HG03097 (cell line): ENCODE measurements around the gene EPHA10.
"Not testable (repeated sequence)": the region's sequence is repeated elsewhere in the genome, so short reads cannot be mapped to it uniquely, and the experiment has no call there.

Experiments
- ATAC-seq: cut with Tn5 transposase; IDR thresholded peaks from one replicate; pipeline ENCODE4 v1.9.1; 2021; ENCODE audit not compliant: unreplicated experiment, low FRiP score

Gene EPHA10

DNA sequence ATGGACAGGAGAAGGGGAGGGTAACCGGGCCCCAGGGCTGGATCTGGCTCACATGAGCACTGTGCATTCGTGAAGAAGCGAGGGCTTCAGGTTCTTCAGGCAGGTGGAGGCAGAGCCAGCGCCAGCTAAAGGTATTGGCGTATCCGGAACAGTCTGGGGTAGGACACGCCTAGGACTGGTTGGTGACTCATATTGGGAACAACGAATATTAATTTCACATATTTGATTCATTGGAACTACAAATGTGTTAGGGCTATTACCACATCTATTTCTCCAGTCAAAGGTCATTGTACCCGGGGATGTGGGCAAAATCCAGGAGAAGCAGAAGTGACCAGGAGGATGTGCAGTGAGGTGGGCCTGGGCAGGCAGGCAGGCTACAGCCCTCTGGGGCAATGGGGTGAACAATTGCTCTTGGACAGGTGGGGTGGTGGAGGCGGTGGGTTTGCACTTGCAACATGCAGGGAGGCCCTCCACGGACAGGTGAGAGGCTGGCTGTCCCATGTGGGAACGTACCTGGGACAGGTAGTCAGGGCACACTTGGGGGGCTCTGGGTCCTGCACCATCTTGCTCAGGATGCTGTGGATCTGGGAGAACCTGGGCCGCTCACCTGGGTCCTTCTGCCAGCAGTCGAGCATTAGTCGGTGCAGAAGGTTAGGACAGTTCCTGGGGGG, 45.9 kb downstream of the EPHA10 start:
- no peak for ATAC-seq

- no peak for ATAC-seq
These were observed 46.6 kb downstream of the EPHA10 start for GRCh38 chr1:37718181-37718900.

DNA sequence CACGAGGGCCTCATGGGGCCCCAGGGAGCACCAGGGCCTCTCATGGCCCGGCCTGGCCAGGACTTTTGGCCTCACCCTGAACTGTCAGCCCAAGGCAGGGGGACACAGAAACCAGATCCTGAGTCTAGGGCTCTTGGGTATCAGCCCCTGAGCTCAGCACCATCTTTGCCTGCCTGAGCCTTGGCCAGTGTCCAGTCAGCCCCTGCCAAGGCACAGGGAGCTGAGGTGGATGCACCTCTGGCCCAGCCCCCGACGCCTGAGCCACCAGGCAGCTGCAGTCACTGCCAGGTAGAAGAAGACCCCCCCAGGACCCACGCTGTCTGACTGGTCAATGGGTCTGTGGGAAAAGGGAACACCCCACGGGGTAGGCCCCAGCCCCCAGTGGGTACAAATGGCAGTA, 47.3 kb downstream of the EPHA10 start:
- ATAC-seq = no peak

DNA sequence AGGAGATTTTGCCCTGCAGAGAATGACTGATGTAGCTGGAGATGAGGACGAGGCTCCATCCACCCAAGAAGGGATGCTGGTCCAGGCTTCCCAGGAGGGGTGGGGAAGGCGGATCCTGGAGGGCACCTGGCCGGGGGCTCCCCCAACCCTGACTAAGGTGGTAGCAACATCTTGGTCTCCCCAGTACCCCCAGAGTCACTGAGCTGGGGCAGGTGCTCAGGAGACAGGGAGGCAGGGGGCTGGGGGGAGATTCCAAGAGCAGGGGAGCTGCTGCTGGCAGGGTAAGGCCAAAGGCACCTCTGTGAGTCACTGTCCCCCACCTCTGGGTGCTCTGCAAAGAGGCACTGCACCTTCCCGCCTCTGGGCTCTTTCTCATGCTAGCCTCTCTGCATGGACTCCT, 48.6 kb downstream of the EPHA10 start:
- no peak for ATAC-seq

DNA sequence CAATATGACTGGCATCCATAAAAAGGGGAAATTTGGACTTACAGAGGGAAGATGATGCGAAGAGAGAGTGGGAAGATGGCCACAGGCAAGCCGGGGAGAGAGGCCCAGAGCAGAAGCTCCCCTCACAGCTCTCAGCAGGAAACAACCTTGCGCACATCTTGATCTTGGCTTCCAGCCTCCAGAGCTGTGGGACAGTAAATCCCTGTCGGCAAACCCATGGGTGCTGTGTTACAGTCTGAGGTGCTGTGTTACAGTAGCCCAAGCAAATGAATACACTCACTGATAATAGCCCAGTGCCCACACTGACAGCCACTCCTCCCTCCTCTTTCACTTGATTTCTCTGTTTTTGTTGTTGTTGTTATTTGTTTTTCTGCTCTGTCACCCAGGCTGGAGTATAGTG, 50.2 kb downstream of the EPHA10 start:
- ATAC-seq = no peak

GRCh38 chr1:37714226-37714625, 50.7 kb downstream of the EPHA10 start:
- no peak for ATAC-seq

DNA sequence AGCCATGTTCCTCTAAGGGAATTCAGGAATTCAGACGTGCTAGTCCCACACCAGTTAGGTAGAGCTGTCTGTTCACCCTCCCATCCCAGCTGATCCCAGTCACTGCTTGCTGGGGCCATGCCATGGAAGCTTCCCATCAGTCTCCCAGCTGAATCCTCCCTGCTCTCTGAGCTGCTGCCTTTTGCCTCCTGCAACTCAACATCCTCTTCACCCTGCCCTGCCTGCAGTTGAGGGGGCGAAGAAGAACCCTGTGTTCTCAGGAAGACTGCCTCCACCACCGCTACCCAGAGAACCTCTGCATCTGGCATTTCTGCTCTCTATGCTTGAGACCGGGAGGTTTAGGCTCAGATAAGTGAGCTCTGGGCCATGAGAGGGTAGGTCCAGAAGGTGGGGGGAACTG, 56.4 kb downstream of the EPHA10 start:
- ATAC-seq = no peak

GRCh38 chr1:37705399-37705798, 59.5 kb downstream of the EPHA10 start:
- no peak for ATAC-seq

DNA sequence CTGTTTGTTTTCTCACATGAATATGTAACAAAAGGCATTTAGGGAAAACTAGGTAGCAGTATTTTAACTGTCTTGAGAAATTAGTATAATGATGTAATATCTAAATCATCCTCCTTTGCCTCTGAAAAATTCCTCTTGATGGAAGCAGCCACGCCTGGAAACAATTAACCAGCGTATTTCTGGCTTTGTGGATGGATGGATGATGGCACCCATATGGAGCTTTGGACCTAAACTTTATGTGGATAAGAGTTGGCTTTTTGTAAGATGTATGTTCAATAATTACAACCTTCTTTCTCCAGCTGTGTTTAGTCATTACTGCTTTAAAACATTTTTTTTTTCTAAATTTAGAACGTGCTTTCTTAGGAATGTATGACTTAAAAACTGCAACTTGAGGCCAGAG, 60.0 kb downstream of the EPHA10 start:
- ATAC-seq = no peak

GRCh38 chr1:37703061-37703460, 61.9 kb downstream of the EPHA10 start:
- ATAC-seq = no peak

DNA sequence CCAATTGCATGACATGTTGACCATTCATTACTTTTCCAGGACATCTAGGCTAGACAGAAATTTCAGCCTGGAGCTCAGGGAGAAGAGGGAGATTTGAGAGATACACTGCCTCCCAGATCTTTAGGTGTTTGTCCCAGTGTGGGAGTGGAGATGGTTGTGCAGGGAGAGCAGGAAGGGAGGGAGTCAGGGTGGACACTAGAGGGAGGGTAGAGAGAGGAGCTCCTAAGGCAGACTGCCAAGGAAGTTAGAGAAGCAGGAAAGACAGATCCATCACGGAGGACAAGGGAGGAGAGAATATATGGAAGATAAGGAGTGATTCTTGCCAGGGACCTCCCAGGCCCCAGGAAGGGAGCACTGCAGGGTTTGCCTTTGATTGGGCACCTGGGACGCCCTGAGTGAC, 63.9 kb downstream of the EPHA10 start:
- no peak for ATAC-seq

DNA sequence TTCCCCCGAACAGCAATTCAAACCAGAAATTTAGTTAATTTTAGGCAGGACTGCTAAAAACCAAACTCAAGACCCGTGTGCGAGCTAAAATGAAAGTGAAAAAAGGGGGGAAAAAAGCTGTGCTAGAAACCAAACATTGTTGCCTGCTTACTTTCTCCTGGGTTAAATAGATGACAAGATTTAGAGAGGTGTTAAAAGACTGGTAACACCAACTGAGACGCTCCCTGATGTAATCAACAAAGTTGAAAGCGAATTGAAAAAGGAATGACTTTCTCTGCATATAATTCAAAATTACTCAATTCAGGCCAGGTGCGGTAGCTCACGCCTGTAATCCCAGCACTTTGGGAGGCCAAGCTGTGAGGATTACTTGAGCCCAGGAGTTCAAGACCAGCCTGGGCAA, 65.8 kb downstream of the EPHA10 start:
- no peak for ATAC-seq

- no peak for ATAC-seq
These were observed 67.2 kb downstream of the EPHA10 start for GRCh38 chr1:37697737-37698136.

DNA sequence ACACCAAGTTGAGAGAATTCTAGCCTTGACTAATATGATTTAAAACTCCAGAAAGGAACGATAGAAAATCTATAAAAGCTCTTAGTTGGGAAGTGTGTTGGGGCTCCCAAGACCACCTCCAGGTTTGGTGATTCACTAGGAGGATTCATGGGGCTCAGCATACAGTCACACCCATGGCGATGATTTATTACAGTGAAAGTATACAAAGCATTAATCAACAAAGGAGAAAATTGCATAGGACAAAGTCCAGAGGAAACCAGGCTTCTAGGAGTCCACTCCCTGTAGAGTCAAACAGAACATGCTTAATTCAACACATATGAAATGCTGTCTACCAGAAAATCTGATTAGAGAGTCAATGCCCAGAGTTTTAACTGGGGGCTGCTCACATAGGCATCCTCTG, 67.8 kb downstream of the EPHA10 start:
- no peak for ATAC-seq

- ATAC-seq = no peak
These were observed 72.1 kb downstream of the EPHA10 start for GRCh38 chr1:37692834-37693175.

GRCh38 chr1:37692078-37692833, 72.7 kb downstream of the EPHA10 start, which contains the start of gene CDCA8:
CDCA8 (plus strand) TSS chr1:37692516; CDS start chr1:37692691, 175 bp downstream.
- peak; percentile 77 for ATAC-seq

DNA sequence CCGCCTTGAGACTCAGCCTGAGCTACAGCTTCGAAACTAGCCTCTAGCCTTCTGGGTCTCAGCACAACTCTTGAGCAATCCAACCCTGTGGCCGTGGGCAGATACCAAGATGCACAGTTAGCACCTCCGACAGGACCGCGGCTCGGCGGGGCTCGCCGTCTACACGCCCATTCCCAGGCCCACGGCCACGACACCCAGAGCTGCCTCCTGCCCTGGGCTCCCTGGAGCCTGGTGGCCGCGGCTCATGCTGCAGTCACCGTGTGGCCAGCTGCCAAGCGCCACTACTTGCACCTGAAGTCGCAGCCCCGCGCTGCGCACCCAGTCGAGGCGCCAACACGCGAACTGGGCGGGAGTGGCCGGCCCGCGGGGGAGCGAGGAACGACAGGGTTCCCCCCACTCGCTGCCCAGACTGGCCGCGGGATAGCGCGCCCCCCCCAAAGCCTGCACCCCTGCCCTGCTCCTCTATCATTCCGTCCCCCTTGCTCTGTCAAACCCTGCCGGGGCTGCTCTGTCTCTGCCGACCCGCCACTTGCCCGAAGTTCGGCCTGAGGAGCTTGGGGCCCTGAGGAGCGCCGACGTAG, 73.3 kb downstream of the EPHA10 start:
- peak; percentile 14 for ATAC-seq

GRCh38 chr1:37688926-37689325, 76.0 kb downstream of the EPHA10 start:
- ATAC-seq = no peak

DNA sequence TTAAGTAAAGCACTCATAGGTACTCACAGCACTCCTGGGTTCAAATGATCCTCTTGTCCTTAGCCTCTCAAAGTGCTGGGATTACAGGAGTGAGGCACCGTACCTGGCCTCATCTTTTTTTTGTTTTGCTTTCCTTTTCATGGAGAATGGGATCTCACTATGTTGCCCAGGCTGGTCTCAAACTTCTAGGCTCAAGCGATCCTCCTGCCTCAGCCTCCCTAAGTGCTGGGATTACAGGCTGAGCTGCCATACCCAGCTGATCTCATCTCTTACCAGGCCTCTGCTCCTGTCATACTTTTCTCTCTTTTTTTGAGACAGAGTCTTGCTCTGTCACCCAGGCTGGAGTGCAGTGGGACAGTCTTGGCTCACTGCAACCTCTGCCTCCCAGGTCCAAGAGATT, 77.2 kb downstream of the EPHA10 start:
- ATAC-seq = not testable (repeated sequence)

DNA sequence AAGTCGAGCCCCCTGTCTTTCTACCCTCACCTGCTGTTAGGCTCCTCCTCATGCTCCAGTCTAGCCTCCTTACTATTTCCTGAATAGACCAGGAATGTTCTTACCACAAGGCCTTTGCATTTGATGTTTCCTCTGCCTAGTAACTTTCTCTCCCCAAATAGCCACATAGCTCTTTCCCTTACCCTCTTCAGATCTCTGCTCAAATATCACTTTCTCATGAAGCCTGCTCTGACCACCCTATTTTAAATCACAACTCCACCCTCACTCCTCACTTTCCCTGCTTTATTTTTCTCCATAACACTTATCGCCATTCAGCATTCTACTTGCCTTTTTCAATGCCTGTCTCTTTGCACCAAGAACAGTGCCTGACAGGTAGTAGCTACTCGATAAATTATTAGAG, 79.2 kb downstream of the EPHA10 start:
- no peak for ATAC-seq

GRCh38 chr1:37684182-37684581, 80.7 kb downstream of the EPHA10 start:
- ATAC-seq = not testable (repeated sequence)
